GM12878 (cell line): Measurements from ENCODE around the gene MPZL3. TPM values are rescaled to one million over a fixed set of nuclear protein-coding genes. Genes with fewer than 3 reads are reported as not detected.

Experiments used
- ATAC-seq: fragments of 200-7000 bp; cut with Tn5 transposase; 3 replicates; pipeline ENCODE4 v1.9.1; 2020; ENCODE audit warnings: mild to moderate bottlenecking, moderate library complexity
- BruUV-seq: library from RNA; stranded (reverse); fragments of 400-500 nt; replicated peaks from 2 replicates; lab custom pipeline; 2021; lab: Mats Ljungman, UMichigan
- CTCF ChIA-PET: fragments of 300-600 bp; sonication (Branson Sonifier 250); formaldehyde crosslinking; extraction: SDS; loops from one replicate; lab custom pipeline; 2021; ENCODE audit warnings: inconsistent platforms; lab: Yijun Ruan, JAX
- POLR2A ChIA-PET: fragments of 350-600 bp; formaldehyde crosslinking; extraction: SDS; loops from one replicate; lab custom pipeline; 2021; ENCODE audit warnings: inconsistent platforms; lab: Charles Lee
- RAD21 ChIA-PET: fragments of 300-600 bp; sonication (Branson Sonifier 250); formaldehyde crosslinking; loops from one replicate; lab custom pipeline; 2023; ENCODE audit warnings: antibody characterized with exemption; ENCODE audit not compliant: unreplicated experiment; lab: Charles Lee
- SMC1A ChIA-PET: fragments of 300-600 bp; sonication (Branson Sonifier 250); formaldehyde crosslinking; loops from one replicate; lab custom pipeline; 2023; ENCODE audit not compliant: unreplicated experiment, uncharacterized antibody; lab: Charles Lee
- DNase-seq: peaks from one replicate; pipeline ENCODE4 v3.0.0-alpha.2; 2011; ENCODE audit warnings: low read depth, low spot score
- FAIRE-seq: peaks from 3 replicates; lab custom pipeline; 2011; peaks lifted over from hg19 to GRCh38; lab: Jason Lieb, UNC
- H2AFZ ChIP-seq: 2 replicates; pipeline ENCODE4 v1.6.0; 2011; ENCODE audit warnings: low read depth, low read length, control low read depth; ENCODE audit not compliant: control insufficient read depth
- H3K27ac ChIP-seq: 2 replicates; pipeline ENCODE4 v1.5.1; 2011; ENCODE audit warnings: control low read depth; ENCODE audit not compliant: control insufficient read depth, insufficient read depth
- H3K27me3 ChIP-seq, 2 experiments: replicated peaks in 1 of 2; 2 replicates each; pipeline versions ENCODE4 v1.6.0 to v1.6.1; 2011; ENCODE audit warnings: low read length in 1 of 2; ENCODE audit not compliant: control insufficient read depth in 2 of 2, insufficient read depth in 2 of 2
- H3K36me3 ChIP-seq, 2 experiments: 2 replicates each; pipeline ENCODE4 v1.5.1; 2011; ENCODE audit warnings: low read length in 1 of 2; ENCODE audit not compliant: control insufficient read depth in 2 of 2, insufficient read depth in 2 of 2
- H3K4me1 ChIP-seq: 2 replicates; pipeline ENCODE4 v1.6.1; 2011; ENCODE audit warnings: mild to moderate bottlenecking, low read length, moderate library complexity, mixed read lengths; ENCODE audit not compliant: control insufficient read depth, insufficient read depth
- H3K4me2 ChIP-seq: 2 replicates; pipeline ENCODE4 v1.6.0; 2011; ENCODE audit warnings: control low read depth; ENCODE audit not compliant: control insufficient read depth, insufficient read depth
- H3K4me3 ChIP-seq: fragments of 200-600 bp; sonication (generic); 2 replicates; pipeline ENCODE4 v1.5.1; 2016
- H3K79me2 ChIP-seq: 2 replicates; pipeline ENCODE4 v1.6.0; 2011; ENCODE audit warnings: low read length; ENCODE audit not compliant: control insufficient read depth, insufficient read depth
- H3K9ac ChIP-seq: 2 replicates; pipeline ENCODE4 v1.8.0; 2011; ENCODE audit warnings: low read length, control low read depth, mixed read lengths; ENCODE audit not compliant: control insufficient read depth, insufficient read depth
- H3K9me3 ChIP-seq: replicated peaks from 3 replicates; pipeline ENCODE4 v1.5.1; 2011; ENCODE audit warnings: mild to moderate bottlenecking, low read length; ENCODE audit not compliant: control insufficient read depth, insufficient read depth
- H4K20me1 ChIP-seq: 2 replicates; pipeline ENCODE4 v1.6.0; 2011; ENCODE audit not compliant: control insufficient read depth, insufficient read depth
- E2F4 ChIP-seq: IDR thresholded peaks from 2 replicates; pipeline ENCODE4 v1.6.1; 2012; ENCODE audit warnings: low read depth, low read length, improper control_type of control experiment
- ELK1 ChIP-seq: IDR thresholded peaks from 2 replicates; pipeline ENCODE4 v1.6.1; 2012; ENCODE audit warnings: low read depth, low read length, improper control_type of control experiment
- POLR2AphosphoS5 ChIP-seq: IDR thresholded peaks from 2 replicates; pipeline ENCODE4 v1.6.1; 2011; ENCODE audit warnings: mild to moderate bottlenecking, low read length, inconsistent platforms
- RAD51 ChIP-seq: fragments of 450-650 bp; IDR thresholded peaks from 2 replicates; pipeline ENCODE4 v1.6.1; 2016; ENCODE audit warnings: moderate library complexity, mild to moderate bottlenecking, inconsistent platforms
- ZNF217 ChIP-seq: fragments of 450-650 bp; IDR thresholded peaks from 2 replicates; pipeline ENCODE4 v1.6.1; 2017; ENCODE audit warnings: antibody characterized with exemption, mild to moderate bottlenecking
- ZNF384 ChIP-seq: IDR thresholded peaks from 2 replicates; pipeline ENCODE4 v1.6.1; 2012; ENCODE audit warnings: low read depth, mild to moderate bottlenecking, low read length, improper control_type of control experiment, borderline replicate concordance
- ZSCAN29 ChIP-seq: fragments of 450-650 bp; IDR thresholded peaks from 2 replicates; pipeline ENCODE4 v1.6.1; 2017; ENCODE audit warnings: mild to moderate bottlenecking, moderate library complexity
- WGBS: methylation state at CpG from one replicate; pipeline ENCODE4 v1.1.6; 2016; ENCODE audit warnings: low lambda C conversion rate; ENCODE audit not compliant: insufficient replicate concordance, insufficient coverage; ENCODE audit errors: missing lambda C conversion rate; 5-methylcytosine and 5-hydroxymethylcytosine counted together
- in situ Hi-C: fragments of 300-500 bp; cut with MboI; formaldehyde crosslinking; loops from 9 replicates; pipeline ENCODE4 v1.14.3; 2018; ENCODE audit warnings: mixed read lengths
- intact Hi-C: fragments of 100-400 bp; cut with micrococcal nuclease; formaldehyde crosslinking; loops from one replicate; pipeline ENCODE4 v1.14.2; 2022; ENCODE audit not compliant: unreplicated experiment
- polyA plus RNA-seq, 11 experiments: library from polyadenylated mRNA; depleted of rRNA in 4 of 11; unstranded in 6 of 11; stranded (reverse) in 5 of 11; fragments of >200 nt; fragmentation: Nextera tagmentation in 4 of 11; fragmentation: Illumina TruSeq in 1 of 11; extraction: Ambion mirVana in 4 of 11; extraction: Trizol in 1 of 11; gene quantifications; 1 replicate in 1 of 11; 2 replicates in 10 of 11; pipeline versions ENCODE4 v1.2.1 to v1.2.3, GENCODE V29; 2011 to 2016; ENCODE audit warnings: inconsistent platforms in 2 of 11, missing spikeins in 2 of 11, low read depth in 1 of 11
- total RNA-seq, 4 experiments: library from RNA; depleted of rRNA in 3 of 4; stranded (reverse); fragments of >200 nt in 3 of 4; fragmentation: Illumina TruSeq in 1 of 4; extraction: Trizol in 1 of 4; gene quantifications; 2 replicates each; pipeline versions ENCODE4 v1.2.1 to v1.2.3, GENCODE V29; 2013 to 2021

The MPZL3 gene
- total and polyA plus RNA-seq, 10 of the 15 experiments (the other 5 are each of a cell fraction or from before 2014, with no cell fraction given) = 2.1 to 7.5 (median 6.2) TPM

- Histone ChIP-seq H3K27ac (no peak overlapping the region), H3K27me3 (no peaks in the 10 kb centered on the region), H3K36me3 (no peaks in the 10 kb centered on the region), H3K9me3 (peaks cover 1% of the 10 kb centered on the region; the same call in 1 of the 3 replicates)
- BruUV-seq = no TSS peak
- ChIA-PET POLR2A (interaction anchor here (0.6 to 1.0 kb wide), 3 partner anchors 8 to 233 kb away, joined by 3 read pairs; no protein-coding TSS in a partner anchor), SMC1A (interaction anchor here (0.7 to 2.1 kb wide), 6 partner anchors 10 to 43 kb away, joined by 3 to 6 read pairs (median 3); no protein-coding TSS in a partner anchor)
- ATAC-seq = no peak
- TF ChIP-seq RAD51 (peak; percentile 83), ZSCAN29 (no peak)
- TF ChIP-seq, all 136 proteins: peak for 1
- ChIA-PET RAD21 (interaction anchor here (0.5 to 1.1 kb wide), 2 partner anchors 24 to 134 kb away, joined by 3 to 4 read pairs; no protein-coding TSS in a partner anchor), CTCF (interaction anchor here (2.1 kb wide), 1 partner anchor 24 kb away, joined by 8 read pairs; no protein-coding TSS in a partner anchor)
- Histone ChIP-seq H3K4me2 (no peak overlapping the region), H3K79me2 (no peaks in the 10 kb centered on the region), H2AFZ (no peak overlapping the region), H3K4me3 (no peak overlapping the region), H4K20me1 (no peaks in the 10 kb centered on the region), H3K9ac (no peak overlapping the region), H3K4me1 (peaks cover 16% of the 10 kb centered on the region)
- DNase-seq (no peak), FAIRE-seq (no peak)
- 39% methylated on average over 4 of the region's 4 CpGs for WGBS
- intact Hi-C loops = no loop called here
- in situ Hi-C loops = no loop called here
These were observed 29.7 kb downstream of the MPZL3 start for GRCh38 chr11:118222437-118222836.

GRCh38 chr11:118221419-118221818 lies 30.7 kb downstream of the MPZL3 start:
- ATAC-seq (no peak), DNase-seq (no peak), FAIRE-seq (no peak)
- BruUV-seq = no TSS peak
- in situ Hi-C loops (no loop called here), intact Hi-C loops (no loop called here)
- Histone ChIP-seq H3K79me2 (no peaks in the 10 kb centered on the region), H3K4me3 (no peak overlapping the region), H3K4me1 (peaks cover 17% of the 10 kb centered on the region), H2AFZ (no peak overlapping the region), H3K27ac (no peak overlapping the region), H3K27me3 (no peaks in the 10 kb centered on the region), H3K36me3 (no peaks in the 10 kb centered on the region), H4K20me1 (no peaks in the 10 kb centered on the region), H3K9me3 (peaks cover 1% of the 10 kb centered on the region; the same call in 1 of the 3 replicates), H3K9ac (no peak overlapping the region), H3K4me2 (no peak overlapping the region)
- ChIA-PET POLR2A (interaction anchor here (0.6 kb wide), 1 partner anchor 23 kb away, joined by 5 read pairs; no protein-coding TSS in a partner anchor), RAD21 (interaction anchor here (1.1 kb wide), 1 partner anchor 23 kb away, joined by 4 read pairs; no protein-coding TSS in a partner anchor), CTCF (interaction anchor here (0.7 to 2.1 kb wide), 2 partner anchors 23 to 125 kb away, joined by 3 to 8 read pairs; no protein-coding TSS in a partner anchor), SMC1A (interaction anchor here (0.7 to 2.1 kb wide), 5 partner anchors 9 to 44 kb away, joined by 3 to 6 read pairs (median 3); no protein-coding TSS in a partner anchor)
- WGBS = 88% methylated on average over 5 of the region's 5 CpGs
- TF ChIP-seq E2F4 (no peak), POLR2AphosphoS5 (no peak), ELK1 (no peak), ZNF384 (no peak), ZNF217 (no peak)
